Neural cell (in vitro differentiated cells): ENCODE data around the gene CCDC102A.

Experiments used
- CTCF ChIP-seq: fragments of 450-650 bp; IDR thresholded peaks from 2 replicates; pipeline ENCODE4 v1.5.1; 2014; ENCODE audit warnings: antibody characterized with exemption, mild to moderate bottlenecking, moderate library complexity; ENCODE audit not compliant: poor library complexity, severe bottlenecking
- EP300 ChIP-seq: fragments of 450-650 bp; conservative IDR thresholded peaks from 2 replicates; pipeline ENCODE4 v1.6.1; 2014; ENCODE audit warnings: antibody characterized with exemption, mild to moderate bottlenecking, moderate library complexity; ENCODE audit not compliant: poor library complexity, severe bottlenecking
- EZH2 ChIP-seq: fragments of 200-600, 300-800 bp; shearing (Covaris generic), sonication (generic); IDR thresholded peaks from 2 replicates; pipeline ENCODE4 v1.6.1; 2014; ENCODE audit warnings: antibody characterized with exemption, low read length, borderline replicate concordance, mild to moderate bottlenecking; ENCODE audit not compliant: insufficient read depth, poor library complexity, severe bottlenecking
- MXI1 ChIP-seq: fragments of 450-650 bp; conservative IDR thresholded peaks from 2 replicates; pipeline ENCODE4 v1.6.1; 2014; ENCODE audit warnings: antibody characterized with exemption, mild to moderate bottlenecking; ENCODE audit not compliant: poor library complexity, severe bottlenecking
- POLR2AphosphoS5 ChIP-seq: IDR thresholded peaks from 2 replicates; pipeline ENCODE4 v1.6.1; 2012
- REST ChIP-seq: IDR thresholded peaks from 2 replicates; pipeline ENCODE4 v1.6.1; 2012; ENCODE audit warnings: borderline replicate concordance
- SMC3 ChIP-seq: fragments of 450-650 bp; conservative IDR thresholded peaks from 2 replicates; pipeline ENCODE4 v1.6.1; 2014; ENCODE audit warnings: antibody characterized with exemption, mild to moderate bottlenecking, moderate library complexity; ENCODE audit not compliant: poor library complexity

GRCh38 chr16:57486858-57487834, 49.2 kb downstream of the CCDC102A start:
- TF ChIP-seq CTCF (no peak), EZH2 (no peak), EP300 (no peak), MXI1 (no peak), POLR2AphosphoS5 (no peak), REST (no peak), SMC3 (no peak)
